Activated CD4-positive, CD25-positive, alpha-beta regulatory T cell treated with anti-CD3 and anti-CD28 coated beads, Interleukin-2, amount 50 U/mL, for 24 hours (primary cell): ENCODE data around the gene EHBP1.

Source experiments
- ATAC-seq, 2 donors: fragments of 150-1000 bp; cut with Tn5 transposase; one replicate each; pipeline ENCODE4 v1.10.0; 2021; ENCODE audit warnings: mild to moderate bottlenecking in 1 of 2, moderate library complexity in 1 of 2

Gene EHBP1

GRCh38 chr2:62894966-62895631, 189.6 kb downstream of the EHBP1 start:
- ATAC-seq, result no peak

DNA sequence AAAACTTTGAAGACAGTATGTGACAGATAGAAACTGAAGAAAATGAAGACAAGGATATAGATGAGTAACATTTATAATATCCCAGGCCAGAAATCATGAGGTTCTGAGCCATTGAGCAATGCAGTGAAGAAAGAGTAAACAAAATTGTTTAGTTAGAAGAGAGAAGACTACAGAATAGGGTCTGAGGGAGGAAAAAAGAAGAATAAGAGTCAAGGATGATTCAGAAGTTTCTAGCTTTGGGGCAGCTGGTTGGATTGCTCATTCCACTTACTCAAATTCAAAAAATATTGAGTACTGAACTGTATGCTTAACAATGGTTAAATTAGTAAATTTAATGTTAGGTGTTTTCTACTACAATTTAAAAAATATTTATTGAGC, 190.1 kb downstream of the EHBP1 start:
- no peak for ATAC-seq

DNA sequence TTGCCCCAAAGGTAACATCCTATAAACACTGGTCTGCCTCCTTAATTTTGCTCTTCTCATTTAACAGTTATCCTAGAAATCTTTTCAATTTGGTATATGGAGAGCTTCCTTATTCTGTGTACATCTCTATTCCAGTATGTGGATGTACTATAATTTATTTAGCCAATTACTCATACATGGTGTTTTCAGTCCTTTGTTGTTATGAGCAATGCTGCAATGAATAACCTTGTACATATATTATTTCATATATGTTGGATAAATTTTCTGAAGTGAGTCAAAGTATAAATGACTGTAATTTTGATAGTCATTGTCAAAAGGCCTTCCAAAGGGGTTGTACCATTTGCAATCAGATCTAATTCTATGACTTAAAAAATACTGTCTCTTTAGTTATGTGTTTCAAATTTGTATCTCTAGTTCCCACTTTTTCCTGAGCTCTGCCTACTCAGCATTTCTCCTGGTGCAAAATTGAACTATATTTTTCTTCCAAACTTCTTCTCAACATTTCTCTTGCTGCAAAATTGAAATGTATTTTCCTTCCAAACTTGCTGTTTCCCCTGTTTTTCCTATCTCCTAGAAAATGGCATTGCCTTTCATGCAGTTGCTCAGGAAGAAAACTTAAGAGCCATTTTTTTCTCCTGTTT, 191.8 kb downstream of the EHBP1 start:
- ATAC-seq, result no peak

- no peak for ATAC-seq
Measured at GRCh38 chr2:62904344-62904743, 198.8 kb downstream of the EHBP1 start.

GRCh38 chr2:62908145-62908544, 202.6 kb downstream of the EHBP1 start:
- ATAC-seq, result no peak

DNA sequence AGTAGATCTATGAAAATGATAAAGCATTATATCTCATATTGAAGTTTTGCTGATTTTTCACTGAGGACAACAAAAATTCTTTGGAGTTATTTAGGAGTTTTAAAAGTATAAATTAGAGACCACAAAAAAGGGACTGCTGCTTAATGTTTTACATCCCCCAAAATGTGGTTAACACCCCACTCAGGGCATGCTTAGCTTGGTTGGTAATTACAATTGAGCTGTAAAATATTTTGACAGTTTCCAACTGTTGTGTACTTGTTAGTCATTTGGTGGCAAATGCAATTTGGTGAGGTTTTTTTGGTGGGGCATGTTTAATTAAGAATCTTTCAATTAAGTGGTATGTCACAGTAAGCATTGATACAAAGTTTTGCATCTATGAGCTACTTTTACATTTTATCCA, 207.8 kb downstream of the EHBP1 start:
- ATAC-seq, result no peak

DNA sequence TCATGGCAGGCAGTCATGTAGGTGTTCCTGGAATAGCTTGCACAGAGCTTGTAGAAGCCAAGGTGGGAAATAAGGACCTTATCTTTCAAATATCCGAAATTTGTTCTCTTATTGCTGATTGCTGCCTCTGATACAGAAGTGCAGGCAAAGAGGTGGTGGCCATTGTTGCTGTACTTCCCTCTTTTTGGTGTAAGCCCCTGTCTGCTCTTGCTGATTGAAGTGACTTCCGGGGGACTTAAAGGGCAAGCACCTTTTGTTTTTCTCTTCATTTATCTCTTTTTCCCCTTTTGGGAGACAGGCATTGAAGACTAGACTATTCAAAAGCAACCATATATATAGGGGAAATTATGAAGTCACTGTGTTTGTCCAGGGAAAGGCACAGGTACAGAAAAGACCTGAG, 213.5 kb downstream of the EHBP1 start:
- ATAC-seq, result no peak

GRCh38 chr2:62920070-62920469, 214.6 kb downstream of the EHBP1 start:
- ATAC-seq, result no peak

- no peak for ATAC-seq
Measured at GRCh38 chr2:62923242-62923641, 217.7 kb downstream of the EHBP1 start.

GRCh38 chr2:62923881-62924280, 218.4 kb downstream of the EHBP1 start:
- ATAC-seq, result no peak

DNA sequence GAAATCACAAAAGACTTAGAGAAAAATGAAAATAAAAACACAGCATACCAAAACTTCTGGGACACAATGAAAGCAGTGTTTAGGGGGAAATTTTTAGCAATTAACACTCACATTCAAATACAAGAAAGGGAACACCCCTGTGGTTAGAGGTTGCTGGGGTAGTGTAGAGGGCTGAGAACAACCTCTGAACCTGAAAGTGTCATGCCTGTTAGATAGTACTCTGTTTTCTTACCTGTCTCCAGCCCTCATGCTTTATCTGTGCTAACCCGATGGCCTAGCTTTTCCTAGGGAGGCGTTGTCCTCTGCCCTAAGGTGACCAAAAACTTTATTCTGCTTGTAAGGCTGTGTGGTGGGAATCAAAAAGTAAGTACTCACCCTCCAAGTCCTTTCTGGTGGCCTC, 222.5 kb downstream of the EHBP1 start:
- ATAC-seq, result no peak

GRCh38 chr2:62931536-62931935, 226.0 kb downstream of the EHBP1 start:
- no peak for ATAC-seq

DNA sequence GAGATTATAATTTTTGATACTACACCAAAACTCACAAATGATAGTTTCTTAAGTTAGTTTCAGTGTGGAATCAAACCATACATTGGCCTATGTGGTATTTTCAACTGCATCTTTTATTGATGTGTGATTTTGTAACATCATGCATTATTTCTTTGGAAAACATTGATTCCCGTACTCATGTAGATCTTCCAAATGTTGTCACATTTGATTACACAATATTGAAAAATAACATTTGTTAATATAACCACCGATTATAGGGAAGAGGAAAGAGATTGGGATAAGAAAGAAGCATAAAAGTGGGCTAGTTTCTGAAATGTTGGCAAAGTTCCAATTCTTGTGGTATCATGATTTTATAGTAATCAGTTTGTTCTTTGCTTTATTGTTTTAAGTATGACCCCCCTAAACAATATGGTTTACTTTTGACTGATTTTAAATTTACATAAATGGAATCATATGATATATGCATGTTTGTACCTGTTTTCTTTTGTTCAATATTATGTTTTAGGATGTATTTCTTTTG, 227.9 kb downstream of the EHBP1 start:
- no peak for ATAC-seq

- no peak for ATAC-seq
Measured at GRCh38 chr2:62934517-62934916, 229.0 kb downstream of the EHBP1 start.

DNA sequence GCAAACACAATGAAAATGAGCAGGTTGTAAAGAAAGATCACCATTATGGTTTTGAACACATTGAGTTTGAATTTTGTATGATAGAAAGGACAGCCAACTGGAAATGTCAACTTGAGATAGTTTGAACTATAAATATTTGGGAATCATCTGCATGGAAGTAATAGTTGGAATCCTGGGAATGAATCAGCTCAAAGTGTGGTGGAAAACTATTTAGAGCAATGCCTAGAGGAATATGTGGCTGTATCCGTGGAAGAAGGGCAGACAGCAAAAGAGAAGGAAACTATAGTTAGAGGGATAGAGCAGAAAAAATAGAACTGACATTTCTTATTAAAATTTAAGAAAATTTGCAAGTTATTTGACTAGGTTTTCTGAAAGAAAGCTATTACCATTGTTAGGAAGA, 232.6 kb downstream of the EHBP1 start:
- ATAC-seq, result no peak

DNA sequence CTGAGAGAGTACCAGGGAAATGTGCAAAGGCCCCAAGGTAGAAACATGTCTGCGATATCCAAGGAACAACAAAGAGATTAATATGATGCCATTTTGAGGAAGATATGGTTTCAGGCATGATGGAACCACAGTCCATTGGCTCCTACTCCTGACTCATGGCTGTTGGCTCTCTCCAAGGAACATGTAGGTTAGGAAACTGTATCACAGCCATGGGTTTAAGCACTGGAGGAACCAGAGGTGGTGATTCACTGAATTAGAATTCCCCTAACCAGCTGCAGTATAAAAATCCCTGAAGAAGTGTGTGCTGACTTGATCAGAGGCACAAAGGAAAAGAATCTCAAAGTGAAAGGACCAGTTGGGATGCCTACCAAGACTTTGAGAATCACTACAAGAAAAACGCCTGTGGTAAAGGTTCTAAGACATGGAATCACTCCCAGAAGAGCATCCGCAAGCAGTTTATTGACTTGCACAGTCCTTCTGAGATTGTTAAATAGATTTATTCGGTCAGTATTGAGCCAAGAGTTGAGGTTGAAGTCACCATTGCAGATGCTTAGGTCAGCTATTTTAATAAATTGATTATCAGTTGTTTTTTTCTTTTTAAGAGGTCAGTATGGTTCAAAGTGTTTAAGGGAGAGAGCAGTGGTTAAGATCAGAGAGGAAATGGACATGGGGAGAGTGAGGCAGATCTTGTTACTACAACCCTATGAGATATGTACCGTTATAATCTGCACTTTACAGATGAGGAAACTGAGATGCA, 234.4 kb downstream of the EHBP1 start:
- no peak for ATAC-seq

DNA sequence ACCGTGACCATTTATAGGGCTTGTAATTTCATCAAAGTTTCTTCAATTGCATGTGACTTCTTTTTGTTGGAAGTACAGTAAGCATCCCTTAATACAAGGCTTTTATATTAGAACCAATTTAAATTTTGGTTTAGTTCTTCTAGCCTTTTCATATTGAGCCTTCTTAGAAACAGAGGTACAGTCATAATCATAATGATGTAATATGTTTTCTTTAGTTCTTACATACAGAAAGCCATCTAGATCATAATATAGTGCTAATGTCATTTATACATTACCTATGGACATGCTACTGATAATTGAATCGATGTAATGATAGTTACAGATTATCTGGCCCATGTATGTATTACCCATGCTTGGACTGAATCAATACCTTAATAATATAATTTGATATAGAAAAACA, 235.2 kb downstream of the EHBP1 start:
- no peak for ATAC-seq

GRCh38 chr2:62941413-62941812, 235.9 kb downstream of the EHBP1 start:
- ATAC-seq, result no peak

GRCh38 chr2:62944362-62944761, 238.8 kb downstream of the EHBP1 start:
- ATAC-seq, result no peak

DNA sequence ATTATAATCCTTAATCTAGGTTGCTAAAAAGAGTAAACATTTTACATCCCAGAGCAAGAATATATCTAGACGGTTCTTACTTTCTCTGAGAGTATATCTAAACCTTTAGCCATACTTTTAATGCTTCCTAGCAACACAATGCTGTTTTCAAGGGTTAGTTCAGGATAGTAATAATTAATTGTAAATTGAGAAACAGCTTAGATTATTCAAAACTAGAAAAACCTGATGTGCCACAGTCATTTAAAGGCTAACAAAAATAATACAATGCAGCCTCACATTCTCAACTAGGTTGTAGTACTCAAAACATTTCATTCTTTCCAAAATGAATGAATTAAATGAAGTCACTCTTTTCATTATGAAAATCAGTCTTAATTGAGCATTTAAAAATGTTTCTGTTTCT, 241.9 kb downstream of the EHBP1 start:
- ATAC-seq, result no peak

DNA sequence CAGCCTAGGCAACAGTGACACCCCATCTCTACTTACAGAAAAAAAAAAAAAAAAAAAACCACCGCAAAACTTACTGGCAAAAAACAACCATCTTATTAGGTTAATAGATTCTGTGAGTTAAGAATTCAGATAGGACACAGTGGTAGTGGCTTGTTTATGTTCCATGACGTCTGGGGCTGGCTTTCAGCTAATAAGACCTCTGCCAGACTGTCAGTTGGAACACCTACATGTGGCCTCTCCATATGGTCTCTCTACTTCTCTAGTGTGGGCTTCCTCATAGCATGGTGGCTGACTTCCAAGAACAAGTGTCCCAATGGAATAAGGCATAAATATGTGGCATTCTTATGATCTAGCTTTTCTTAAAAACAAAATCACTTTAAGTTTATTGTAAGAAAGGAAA, 251.1 kb downstream of the EHBP1 start:
- ATAC-seq, result no peak

- no peak for ATAC-seq
Measured at GRCh38 chr2:62958206-62958605, 252.7 kb downstream of the EHBP1 start.

DNA sequence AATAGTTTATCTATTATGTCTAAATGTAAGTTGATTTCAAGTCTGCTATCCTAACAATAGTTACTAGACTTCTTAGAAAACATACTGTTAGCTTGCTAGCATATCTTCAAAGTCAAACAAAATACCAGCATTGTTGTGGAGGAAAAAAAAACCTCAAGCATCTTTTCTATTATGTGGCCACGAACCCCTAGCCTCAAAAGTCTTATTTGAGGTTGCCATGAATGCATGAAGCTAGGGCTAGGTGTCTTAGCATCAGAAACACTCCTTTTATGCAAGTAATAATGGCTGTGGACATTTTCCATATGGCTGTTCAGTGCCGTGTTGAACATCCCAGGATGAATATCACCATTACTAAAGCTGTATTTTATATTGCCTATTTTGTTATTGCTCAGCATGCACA, 258.5 kb downstream of the EHBP1 start:
- ATAC-seq, result no peak

GRCh38 chr2:62964671-62965070, 259.2 kb downstream of the EHBP1 start:
- no peak for ATAC-seq
